Stimulated activated CD4-positive, alpha-beta T cell treated with anti-CD3 and anti-CD28 coated beads, TNF-alpha, amount 100 ng/mL, for 48 hours (primary cell): Measurements from ENCODE around the gene GPR137B.

Experiments
- DNase-seq, 3 donors: peaks; one replicate each; pipeline ENCODE4 v3.0.0-alpha.2; 2020; ENCODE audit warnings: low read depth in 3 of 3

The GPR137B gene

GRCh38 chr1:236201786-236202185 lies 59.4 kb downstream of the GPR137B start:
- no peak for DNase-seq

GRCh38 chr1:236204039-236204438 lies 61.7 kb downstream of the GPR137B start:
- no peak for DNase-seq

GRCh38 chr1:236204656-236205055 lies 62.3 kb downstream of the GPR137B start:
- DNase-seq = no peak

GRCh38 chr1:236206548-236206947 lies 64.2 kb downstream of the GPR137B start:
- DNase-seq = no peak

- no peak for DNase-seq
Measured at GRCh38 chr1:236207121-236207520, 64.8 kb downstream of the GPR137B start.

GRCh38 chr1:236207569-236207968 lies 65.2 kb downstream of the GPR137B start:
- DNase-seq = no peak

- no peak for DNase-seq
Measured at GRCh38 chr1:236209185-236209584, 66.8 kb downstream of the GPR137B start.

GRCh38 chr1:236209713-236210112 lies 67.4 kb downstream of the GPR137B start:
- no peak for DNase-seq

GRCh38 chr1:236211815-236212214 lies 69.5 kb downstream of the GPR137B start:
- no peak for DNase-seq

GRCh38 chr1:236213534-236213933 lies 71.2 kb downstream of the GPR137B start:
- no peak for DNase-seq

GRCh38 chr1:236214761-236215160 lies 72.4 kb downstream of the GPR137B start:
- no peak for DNase-seq

GRCh38 chr1:236220473-236220872 lies 78.1 kb downstream of the GPR137B start:
- no peak for DNase-seq

GRCh38 chr1:236222632-236223031 lies 80.3 kb downstream of the GPR137B start:
- DNase-seq = no peak

GRCh38 chr1:236228411-236228810 lies 86.1 kb downstream of the GPR137B start:
- no peak for DNase-seq

- DNase-seq = no peak
Measured at GRCh38 chr1:236235116-236235515, 92.8 kb downstream of the GPR137B start.

- no peak for DNase-seq
Measured at GRCh38 chr1:236239092-236239585, 96.8 kb downstream of the GPR137B start.

GRCh38 chr1:236240675-236241074 lies 98.3 kb downstream of the GPR137B start:
- no peak for DNase-seq

GRCh38 chr1:236242568-236242967 lies 100.2 kb downstream of the GPR137B start:
- no peak for DNase-seq

- no peak for DNase-seq
Measured at GRCh38 chr1:236247286-236247685, 104.9 kb downstream of the GPR137B start.

- no peak for DNase-seq
Measured at GRCh38 chr1:236251587-236251986, 109.2 kb downstream of the GPR137B start.

- DNase-seq = no peak
Measured at GRCh38 chr1:236253119-236253518, 110.8 kb downstream of the GPR137B start.

- DNase-seq = no peak
Measured at GRCh38 chr1:236253918-236254637, 111.7 kb downstream of the GPR137B start.

GRCh38 chr1:236257216-236257615 lies 114.9 kb downstream of the GPR137B start:
- DNase-seq = no peak

- no peak for DNase-seq
Measured at GRCh38 chr1:236258114-236258622, 115.8 kb downstream of the GPR137B start.
